NT2/D1 (cell line): ENCODE measurements around the gene LRRC8B.

Experiments used
- SUZ12 ChIP-seq: IDR thresholded peaks from 2 replicates; pipeline ENCODE4 v1.6.1; 2011; ENCODE audit not compliant: insufficient read length, insufficient read depth; ENCODE audit errors: extremely low read depth
- YY1 ChIP-seq: IDR thresholded peaks from 2 replicates; pipeline ENCODE4 v1.6.1; 2011; ENCODE audit not compliant: insufficient read length, insufficient read depth

- TF ChIP-seq SUZ12 (no peak), YY1 (no peak)
These were observed 79.7 kb downstream of the LRRC8B start for GRCh38 chr1:89604414-89604735.
